ENCODE results near the gene CACHD1.

DNA sequence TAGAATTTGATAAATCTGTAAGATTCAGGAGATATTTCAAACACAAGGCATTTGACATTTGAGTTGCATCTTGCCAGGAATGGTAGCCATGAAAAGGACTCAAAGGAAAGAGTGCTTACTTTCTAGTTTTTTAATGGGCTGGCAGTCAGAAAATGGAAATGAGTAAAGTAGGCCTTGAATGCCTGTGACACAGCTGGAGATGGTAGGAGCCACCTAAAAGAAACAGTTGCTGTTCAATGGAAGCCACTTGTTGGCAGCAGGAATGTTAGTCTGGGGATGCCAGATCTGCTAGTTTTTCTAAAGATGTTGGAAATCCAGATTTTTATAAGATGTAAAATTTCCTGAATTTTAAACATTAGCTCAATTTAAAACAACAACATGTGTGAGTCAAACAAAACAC lies 43.6 kb downstream of the CACHD1 start:
- TF ChIP-seq, protein P1, sequence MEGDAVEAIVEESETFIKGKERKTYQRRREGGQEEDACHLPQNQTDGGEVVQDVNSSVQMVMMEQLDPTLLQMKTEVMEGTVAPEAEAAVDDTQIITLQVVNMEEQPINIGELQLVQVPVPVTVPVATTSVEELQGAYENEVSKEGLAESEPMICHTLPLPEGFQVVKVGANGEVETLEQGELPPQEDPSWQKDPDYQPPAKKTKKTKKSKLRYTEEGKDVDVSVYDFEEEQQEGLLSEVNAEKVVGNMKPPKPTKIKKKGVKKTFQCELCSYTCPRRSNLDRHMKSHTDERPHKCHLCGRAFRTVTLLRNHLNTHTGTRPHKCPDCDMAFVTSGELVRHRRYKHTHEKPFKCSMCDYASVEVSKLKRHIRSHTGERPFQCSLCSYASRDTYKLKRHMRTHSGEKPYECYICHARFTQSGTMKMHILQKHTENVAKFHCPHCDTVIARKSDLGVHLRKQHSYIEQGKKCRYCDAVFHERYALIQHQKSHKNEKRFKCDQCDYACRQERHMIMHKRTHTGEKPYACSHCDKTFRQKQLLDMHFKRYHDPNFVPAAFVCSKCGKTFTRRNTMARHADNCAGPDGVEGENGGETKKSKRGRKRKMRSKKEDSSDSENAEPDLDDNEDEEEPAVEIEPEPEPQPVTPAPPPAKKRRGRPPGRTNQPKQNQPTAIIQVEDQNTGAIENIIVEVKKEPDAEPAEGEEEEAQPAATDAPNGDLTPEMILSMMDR (IDR thresholded peaks at IDR 0.05): no peak
- no peak for TF ChIP-seq POLR2A (IDR thresholded peaks at IDR 0.05)
